HepG2 (cell line): ENCODE data around the gene IYD. TPM values are rescaled to one million over a fixed set of nuclear protein-coding genes. Genes with fewer than 3 reads are reported as not detected.

Experiments used
- GZF1 ChIP-seq: sonication (generic); formaldehyde crosslinking; IDR thresholded peaks from 2 replicates; pipeline ENCODE4 v1.5.1; 2020; ENCODE audit warnings: mild to moderate bottlenecking, missing genetic modification reagents
- HIVEP1 ChIP-seq: sonication (generic); formaldehyde crosslinking; IDR thresholded peaks from 2 replicates; pipeline ENCODE4 v1.4.0; 2020; ENCODE audit warnings: mild to moderate bottlenecking, missing genetic modification reagents
- HOXA7 ChIP-seq: sonication (generic); formaldehyde crosslinking; IDR thresholded peaks from 2 replicates; pipeline ENCODE4 v1.8.1; 2022; ENCODE audit warnings: mild to moderate bottlenecking, missing genetic modification reagents, moderate library complexity
- KDM5A ChIP-seq: fragments of 200-600 bp; sonication (generic); IDR thresholded peaks from 2 replicates; pipeline ENCODE4 v1.7.0; 2018; ENCODE audit warnings: antibody characterized with exemption, mild to moderate bottlenecking, low read length, borderline replicate concordance
- MAF1 ChIP-seq: sonication (generic); formaldehyde crosslinking; IDR thresholded peaks from 2 replicates; pipeline ENCODE4 v1.5.0; 2020; ENCODE audit warnings: missing genetic modification reagents, borderline replicate concordance
- POLR2G ChIP-seq: fragments of 200-400 bp; formaldehyde crosslinking; IDR thresholded peaks from 2 replicates; pipeline ENCODE4 v1.6.1; 2018; ENCODE audit warnings: mild to moderate bottlenecking, low read depth, low read length, moderate library complexity
- RFX5 ChIP-seq: IDR thresholded peaks from 2 replicates; pipeline ENCODE4 v1.6.1; 2011; ENCODE audit warnings: low read depth, low read length, improper control_type of control experiment
- SRY ChIP-seq: sonication (generic); formaldehyde crosslinking; IDR thresholded peaks from 2 replicates; pipeline ENCODE4 v1.8.0; 2022; ENCODE audit warnings: mild to moderate bottlenecking, missing genetic modification reagents
- STAG1 ChIP-seq: sonication (generic); formaldehyde crosslinking; IDR thresholded peaks from 2 replicates; pipeline ENCODE4 v1.4.0; 2020; ENCODE audit warnings: missing genetic modification reagents
- TBL1XR1 ChIP-seq: fragments of 150-350 bp; IDR thresholded peaks from 2 replicates; pipeline ENCODE4 v1.6.1; 2014; ENCODE audit warnings: borderline replicate concordance, low read length; ENCODE audit not compliant: partially characterized antibody
- ZKSCAN5 ChIP-seq: sonication (generic); formaldehyde crosslinking; IDR thresholded peaks from 2 replicates; pipeline ENCODE4 v1.5.1; 2020; ENCODE audit warnings: mild to moderate bottlenecking, missing genetic modification reagents
- ZNF432 ChIP-seq: sonication (generic); formaldehyde crosslinking; IDR thresholded peaks from 2 replicates; pipeline ENCODE4 v1.5.0; 2020; ENCODE audit warnings: missing genetic modification reagents, mild to moderate bottlenecking, borderline replicate concordance
- ZNF446 ChIP-seq: sonication (generic); formaldehyde crosslinking; IDR thresholded peaks from 2 replicates; pipeline ENCODE4 v1.5.0; 2020; ENCODE audit warnings: mild to moderate bottlenecking, missing genetic modification reagents
- ZNF460 ChIP-seq: sonication (generic); formaldehyde crosslinking; IDR thresholded peaks from 2 replicates; pipeline ENCODE4 v1.5.1; 2020; ENCODE audit warnings: missing genetic modification reagents, mild to moderate bottlenecking, borderline replicate concordance
- ZNF501 ChIP-seq: sonication (generic); formaldehyde crosslinking; IDR thresholded peaks from 2 replicates; pipeline ENCODE4 v1.5.1; 2020; ENCODE audit warnings: mild to moderate bottlenecking, moderate library complexity, missing genetic modification reagents
- ZNF510 ChIP-seq: sonication (generic); formaldehyde crosslinking; IDR thresholded peaks from 2 replicates; pipeline ENCODE4 v1.4.0; 2020; ENCODE audit warnings: low read depth, mild to moderate bottlenecking, missing genetic modification reagents
- ZNF547 ChIP-seq: sonication (generic); formaldehyde crosslinking; IDR thresholded peaks from 2 replicates; pipeline ENCODE4 v1.5.1; 2020; ENCODE audit warnings: mild to moderate bottlenecking, missing genetic modification reagents
- ZNF782 ChIP-seq: sonication (generic); formaldehyde crosslinking; IDR thresholded peaks from 2 replicates; pipeline ENCODE4 v1.4.0; 2020; ENCODE audit warnings: missing genetic modification reagents, mild to moderate bottlenecking, borderline replicate concordance
- polyA plus RNA-seq, 8 experiments: library from polyadenylated mRNA; depleted of rRNA in 3 of 8; stranded (reverse) in 7 of 8; unstranded in 1 of 8; fragments of >200 nt; fragmentation: Illumina TruSeq in 4 of 8; extraction: Trizol in 4 of 8; gene quantifications; 2 replicates each; pipeline versions ENCODE4 v1.2.1 to v1.2.3, GENCODE V29; 2011 to 2016; ENCODE audit warnings: low read depth in 4 of 8, missing spikeins in 1 of 8, mixed read lengths in 1 of 8; ENCODE audit not compliant: insufficient read depth in 1 of 8
- total RNA-seq, 5 experiments: library from RNA; depleted of rRNA; stranded (reverse); fragments of >200 nt; fragmentation: Illumina TruSeq; extraction: Trizol; gene quantifications; 2 replicates each; pipeline ENCODE4 v1.2.3, GENCODE V29; 2016; ENCODE audit warnings: low read depth in 1 of 5
- TF ChIP-seq, protein P1 (sequence below): sonication (generic); formaldehyde crosslinking; conservative IDR thresholded peaks from 2 replicates; pipeline ENCODE4 v1.8.0; 2022; ENCODE audit warnings: low read depth, missing genetic modification reagents
- TF ChIP-seq, protein P2 (sequence below): sonication (generic); formaldehyde crosslinking; IDR thresholded peaks from 2 replicates; pipeline ENCODE4 v1.8.0; 2022; ENCODE audit warnings: missing genetic modification reagents, mild to moderate bottlenecking, inconsistent platforms, borderline replicate concordance
- TF ChIP-seq, protein P3 (sequence below): sonication (generic); formaldehyde crosslinking; IDR thresholded peaks from 2 replicates; pipeline ENCODE4 v1.4.0; 2020; ENCODE audit warnings: missing genetic modification reagents
- TF ChIP-seq, protein P4 (sequence below): sonication (generic); formaldehyde crosslinking; IDR thresholded peaks from 2 replicates; pipeline ENCODE4 v1.5.0; 2020; ENCODE audit warnings: missing genetic modification reagents
- TF ChIP-seq, protein P5 (sequence below): sonication (generic); formaldehyde crosslinking; IDR thresholded peaks from 2 replicates; pipeline ENCODE4 v1.5.1; 2020; ENCODE audit warnings: missing genetic modification reagents, mild to moderate bottlenecking, borderline replicate concordance

The IYD gene
- total and polyA plus RNA-seq, 2 of the 13 experiments (the other 11 are each of a cell fraction or from before 2014, with no cell fraction given) = 0.01 to 0.46 TPM

DNA sequence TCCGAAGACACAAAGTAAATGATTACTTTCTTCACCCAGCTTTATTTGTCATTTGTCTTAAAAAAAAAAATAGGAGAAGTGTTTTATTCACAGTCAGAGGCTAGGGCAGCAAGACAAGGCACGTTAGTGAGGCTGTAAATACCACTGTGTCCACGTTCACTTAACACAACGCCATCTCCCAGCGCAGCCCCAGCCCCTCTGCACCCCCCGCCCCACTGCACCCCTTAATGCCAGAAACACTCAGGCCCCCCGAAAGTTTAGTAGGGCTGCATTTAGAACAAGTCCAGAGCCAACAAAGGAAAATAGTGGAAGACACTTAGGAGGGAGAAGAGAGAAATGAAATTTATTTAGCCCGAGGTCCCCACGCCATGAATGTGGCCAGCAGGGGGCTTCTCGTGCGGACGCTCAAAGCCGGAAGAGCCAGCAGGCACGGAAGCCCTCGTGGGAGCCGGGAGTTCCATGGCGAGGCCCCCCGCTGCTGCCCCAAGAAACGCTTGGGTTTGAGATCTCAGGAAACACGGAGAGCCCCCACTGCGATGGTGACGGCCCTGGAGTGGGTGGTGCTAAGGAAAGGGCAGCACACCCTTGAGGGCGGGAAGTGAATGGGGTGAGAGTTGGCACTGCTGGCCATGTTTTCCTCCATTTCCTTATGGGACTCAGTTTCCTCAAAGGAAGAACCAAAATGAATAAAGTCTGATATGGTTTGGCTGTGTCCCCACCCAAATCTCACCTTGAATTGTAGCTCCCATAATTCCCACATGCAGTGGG is 50.2 kb downstream of the IYD start (continued):
- TF ChIP-seq ZNF501 (CRISPR knock-in tag) (peak; percentile 51; the same call in 1 of the 2 replicates), ZNF510 (no peak), HOXA7 (CRISPR knock-in tag) (no peak), ZKSCAN5 (CRISPR knock-in tag) (no peak), ZNF446 (CRISPR knock-in tag) (no peak), STAG1 (peak; percentile 58), MAF1 (CRISPR knock-in tag) (no peak), RFX5 (no peak), ZNF547 (CRISPR knock-in tag) (0 out of 2 replicates have a peak, but pooled peaks have one; percentile 39), GZF1 (CRISPR knock-in tag) (no peak), POLR2G (no peak), HIVEP1 (CRISPR knock-in tag) (0 out of 2 replicates have a peak, but pooled peaks have one; percentile 33), KDM5A (no peak), ZNF432 (CRISPR knock-in tag) (no peak), ZNF782 (CRISPR knock-in tag) (no peak), SRY (CRISPR knock-in tag) (no peak), TBL1XR1 (no peak), ZNF460 (CRISPR knock-in tag) (no peak)
- TF ChIP-seq, protein P1, sequence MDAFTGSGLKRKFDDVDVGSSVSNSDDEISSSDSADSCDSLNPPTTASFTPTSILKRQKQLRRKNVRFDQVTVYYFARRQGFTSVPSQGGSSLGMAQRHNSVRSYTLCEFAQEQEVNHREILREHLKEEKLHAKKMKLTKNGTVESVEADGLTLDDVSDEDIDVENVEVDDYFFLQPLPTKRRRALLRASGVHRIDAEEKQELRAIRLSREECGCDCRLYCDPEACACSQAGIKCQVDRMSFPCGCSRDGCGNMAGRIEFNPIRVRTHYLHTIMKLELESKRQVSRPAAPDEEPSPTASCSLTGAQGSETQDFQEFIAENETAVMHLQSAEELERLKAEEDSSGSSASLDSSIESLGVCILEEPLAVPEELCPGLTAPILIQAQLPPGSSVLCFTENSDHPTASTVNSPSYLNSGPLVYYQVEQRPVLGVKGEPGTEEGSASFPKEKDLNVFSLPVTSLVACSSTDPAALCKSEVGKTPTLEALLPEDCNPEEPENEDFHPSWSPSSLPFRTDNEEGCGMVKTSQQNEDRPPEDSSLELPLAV (CRISPR knock-in tag) = no peak
- TF ChIP-seq, protein P2, sequence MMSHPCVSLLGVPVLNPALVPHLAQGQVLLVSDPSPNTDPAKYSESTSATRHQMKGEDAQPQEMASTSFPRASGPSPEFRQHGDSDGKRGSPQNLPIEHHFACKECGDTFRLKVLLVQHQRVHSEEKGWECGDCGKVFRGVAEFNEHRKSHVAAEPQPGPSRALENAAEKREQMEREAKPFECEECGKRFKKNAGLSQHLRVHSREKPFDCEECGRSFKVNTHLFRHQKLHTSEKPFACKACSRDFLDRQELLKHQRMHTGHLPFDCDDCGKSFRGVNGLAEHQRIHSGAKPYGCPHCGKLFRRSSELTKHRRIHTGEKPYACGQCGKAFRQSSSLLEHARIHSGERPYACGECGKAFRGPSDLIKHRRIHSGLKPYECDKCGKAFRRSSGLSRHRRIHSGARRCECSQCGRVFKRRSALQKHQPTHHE = no peak
- TF ChIP-seq, protein P3, sequence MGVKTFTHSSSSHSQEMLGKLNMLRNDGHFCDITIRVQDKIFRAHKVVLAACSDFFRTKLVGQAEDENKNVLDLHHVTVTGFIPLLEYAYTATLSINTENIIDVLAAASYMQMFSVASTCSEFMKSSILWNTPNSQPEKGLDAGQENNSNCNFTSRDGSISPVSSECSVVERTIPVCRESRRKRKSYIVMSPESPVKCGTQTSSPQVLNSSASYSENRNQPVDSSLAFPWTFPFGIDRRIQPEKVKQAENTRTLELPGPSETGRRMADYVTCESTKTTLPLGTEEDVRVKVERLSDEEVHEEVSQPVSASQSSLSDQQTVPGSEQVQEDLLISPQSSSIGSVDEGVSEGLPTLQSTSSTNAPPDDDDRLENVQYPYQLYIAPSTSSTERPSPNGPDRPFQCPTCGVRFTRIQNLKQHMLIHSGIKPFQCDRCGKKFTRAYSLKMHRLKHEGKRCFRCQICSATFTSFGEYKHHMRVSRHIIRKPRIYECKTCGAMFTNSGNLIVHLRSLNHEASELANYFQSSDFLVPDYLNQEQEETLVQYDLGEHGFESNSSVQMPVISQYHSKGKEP (CRISPR knock-in tag) = no peak
- TF ChIP-seq, protein P4, sequence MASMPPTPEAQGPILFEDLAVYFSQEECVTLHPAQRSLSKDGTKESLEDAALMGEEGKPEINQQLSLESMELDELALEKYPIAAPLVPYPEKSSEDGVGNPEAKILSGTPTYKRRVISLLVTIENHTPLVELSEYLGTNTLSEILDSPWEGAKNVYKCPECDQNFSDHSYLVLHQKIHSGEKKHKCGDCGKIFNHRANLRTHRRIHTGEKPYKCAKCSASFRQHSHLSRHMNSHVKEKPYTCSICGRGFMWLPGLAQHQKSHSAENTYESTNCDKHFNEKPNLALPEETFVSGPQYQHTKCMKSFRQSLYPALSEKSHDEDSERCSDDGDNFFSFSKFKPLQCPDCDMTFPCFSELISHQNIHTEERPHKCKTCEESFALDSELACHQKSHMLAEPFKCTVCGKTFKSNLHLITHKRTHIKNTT (CRISPR knock-in tag) = no peak
- TF ChIP-seq, protein P5, sequence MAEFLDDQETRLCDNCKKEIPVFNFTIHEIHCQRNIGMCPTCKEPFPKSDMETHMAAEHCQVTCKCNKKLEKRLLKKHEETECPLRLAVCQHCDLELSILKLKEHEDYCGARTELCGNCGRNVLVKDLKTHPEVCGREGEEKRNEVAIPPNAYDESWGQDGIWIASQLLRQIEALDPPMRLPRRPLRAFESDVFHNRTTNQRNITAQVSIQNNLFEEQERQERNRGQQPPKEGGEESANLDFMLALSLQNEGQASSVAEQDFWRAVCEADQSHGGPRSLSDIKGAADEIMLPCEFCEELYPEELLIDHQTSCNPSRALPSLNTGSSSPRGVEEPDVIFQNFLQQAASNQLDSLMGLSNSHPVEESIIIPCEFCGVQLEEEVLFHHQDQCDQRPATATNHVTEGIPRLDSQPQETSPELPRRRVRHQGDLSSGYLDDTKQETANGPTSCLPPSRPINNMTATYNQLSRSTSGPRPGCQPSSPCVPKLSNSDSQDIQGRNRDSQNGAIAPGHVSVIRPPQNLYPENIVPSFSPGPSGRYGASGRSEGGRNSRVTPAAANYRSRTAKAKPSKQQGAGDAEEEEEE (CRISPR knock-in tag) = no peak
